RCC 7860 (cell line): ENCODE measurements around the gene PTPRE.
A peak's percentile ranks its signal among the peaks of the same experiment; 100 is the strongest.
"Not testable (repeated sequence)": the region's sequence is repeated elsewhere in the genome, so short reads cannot be mapped to it uniquely, and the experiment has no call there.

Source experiments
- DNase-seq: peaks from one replicate; pipeline ENCODE4 v3.0.0-alpha.2; 2015; ENCODE audit warnings: low spot score
- FAIRE-seq: peaks from 2 replicates; lab custom pipeline; 2012; peaks lifted over from hg19 to GRCh38; lab: Jason Lieb, UNC

Gene PTPRE

DNA sequence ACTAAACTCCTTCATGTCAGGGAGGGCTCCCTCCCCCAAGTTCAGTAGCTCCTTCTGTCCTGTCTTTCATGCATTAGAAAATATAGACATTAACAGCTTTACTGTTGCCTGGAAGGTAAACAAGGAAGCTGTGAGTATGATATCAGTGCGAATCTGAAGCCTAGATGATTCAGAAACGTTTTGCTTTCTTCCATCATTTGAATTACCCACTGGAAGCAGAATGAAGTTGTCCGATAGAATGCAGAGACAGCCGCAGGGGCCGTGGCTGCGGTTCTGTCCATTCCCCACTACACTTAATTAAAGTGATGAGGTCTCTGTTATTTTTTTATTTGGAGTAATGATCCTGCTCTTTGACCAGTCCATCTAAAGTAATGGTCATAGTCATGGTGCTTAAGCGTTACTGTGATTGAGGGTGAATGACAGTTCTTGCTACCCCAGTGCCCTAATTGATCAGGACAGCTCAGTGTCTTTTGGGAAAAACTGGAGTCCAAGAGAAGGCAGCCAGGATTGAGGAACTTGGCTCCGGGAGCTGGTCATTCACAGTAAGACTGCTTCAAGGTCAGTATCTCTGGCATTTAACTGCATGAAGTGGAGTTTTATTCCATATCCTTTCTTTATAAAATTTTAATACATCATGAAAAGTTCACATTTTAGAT, 69.9 kb downstream of the PTPRE start:
- FAIRE-seq, result peak; percentile 16

DNA sequence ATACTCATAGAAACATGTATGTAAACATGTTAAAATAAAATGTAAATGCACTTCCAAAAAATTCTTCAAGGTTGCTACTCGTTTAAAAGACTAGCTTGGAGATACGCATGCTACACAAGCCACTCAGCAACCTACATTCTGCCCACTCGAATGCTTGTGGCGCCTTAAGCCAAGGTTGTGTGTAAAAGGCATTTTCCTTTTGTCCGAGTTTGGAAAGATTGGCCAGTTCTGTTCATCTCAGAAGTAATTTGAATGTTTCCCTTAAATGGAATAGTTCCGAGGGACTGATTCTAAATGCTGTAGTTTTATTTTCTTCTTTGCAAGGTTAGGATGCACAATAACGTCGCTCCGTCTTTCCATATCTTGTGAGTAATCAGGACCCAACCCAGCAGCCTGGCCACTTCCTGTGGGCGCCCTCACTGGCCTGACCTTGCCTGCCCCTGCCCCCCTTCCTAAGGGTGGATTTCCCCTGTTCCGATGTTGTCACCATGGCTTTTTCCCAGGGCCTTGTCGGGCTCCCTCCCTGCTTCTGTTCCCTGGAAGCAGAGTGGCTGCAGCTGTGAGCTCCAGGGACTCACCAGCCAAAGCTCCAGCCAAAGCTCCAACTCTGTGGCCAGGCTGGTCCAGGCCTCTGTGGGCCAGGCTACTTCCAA, 70.6 kb downstream of the PTPRE start:
- FAIRE-seq, result peak; percentile 92
- peak; percentile 89 for DNase-seq

More for the DNA sequence above, 69.9 kb downstream of the PTPRE start:
- DNase-seq, result peak; percentile 53

DNA sequence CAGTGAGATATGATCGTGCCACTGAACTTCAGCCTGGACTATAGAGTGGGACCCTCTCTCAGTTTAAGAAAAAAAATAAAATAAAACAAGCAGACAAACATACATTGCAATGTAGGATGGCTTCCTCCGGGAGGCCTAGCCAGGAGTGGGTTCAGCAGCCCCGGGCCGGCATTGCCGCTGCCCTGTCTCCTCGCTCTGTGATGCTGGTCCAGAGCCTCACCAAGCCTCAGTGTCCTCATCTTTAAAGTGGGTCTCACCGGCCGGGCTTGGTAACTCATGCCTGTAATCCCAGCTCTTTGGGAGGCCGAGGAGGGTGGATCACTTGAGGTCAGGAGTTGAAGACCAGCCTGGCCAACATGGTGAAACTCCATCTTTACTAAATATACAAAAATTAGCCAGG, 71.6 kb downstream of the PTPRE start:
- FAIRE-seq (no peak), DNase-seq (no peak)

DNA sequence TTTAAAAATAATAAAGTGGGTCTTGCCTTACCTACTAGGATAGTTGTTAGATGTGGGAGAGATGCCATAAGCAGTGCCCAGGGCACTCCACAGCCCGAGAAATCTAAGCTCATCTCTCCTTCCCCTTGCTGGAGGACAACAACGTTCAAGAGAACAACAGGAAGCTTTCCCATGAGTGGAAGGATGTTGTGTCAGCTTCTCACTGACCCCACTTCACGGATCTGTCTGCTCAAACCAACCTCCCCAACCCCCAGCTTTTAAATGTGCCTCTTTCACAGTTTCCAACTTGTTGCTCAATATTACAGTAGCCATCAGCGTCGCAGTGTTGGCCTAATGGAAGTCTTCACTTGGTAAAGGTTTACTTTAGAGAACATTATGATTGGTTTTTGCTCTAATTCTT, 72.1 kb downstream of the PTPRE start:
- FAIRE-seq (no peak), DNase-seq (no peak)

DNA sequence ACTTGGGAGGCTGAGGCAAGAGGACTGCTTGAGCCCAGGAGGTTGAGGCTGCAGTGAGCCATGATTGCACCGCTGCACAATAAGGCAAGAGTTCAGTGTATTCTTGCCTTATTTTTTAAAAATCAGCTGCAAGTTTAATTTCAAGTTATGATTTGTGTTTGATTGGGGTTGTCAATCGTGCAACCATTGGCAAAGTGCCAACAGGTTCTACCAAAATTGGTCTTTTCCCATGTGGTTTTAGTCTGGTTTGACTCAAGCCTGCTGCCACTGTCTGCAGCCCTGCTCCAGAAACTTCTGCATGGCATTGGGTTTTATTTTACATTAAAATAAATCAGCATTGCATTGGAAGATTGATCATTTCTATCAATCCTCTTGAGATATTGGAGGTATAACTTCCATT, 72.7 kb downstream of the PTPRE start:
- no peak for FAIRE-seq
- DNase-seq, result no peak

DNA sequence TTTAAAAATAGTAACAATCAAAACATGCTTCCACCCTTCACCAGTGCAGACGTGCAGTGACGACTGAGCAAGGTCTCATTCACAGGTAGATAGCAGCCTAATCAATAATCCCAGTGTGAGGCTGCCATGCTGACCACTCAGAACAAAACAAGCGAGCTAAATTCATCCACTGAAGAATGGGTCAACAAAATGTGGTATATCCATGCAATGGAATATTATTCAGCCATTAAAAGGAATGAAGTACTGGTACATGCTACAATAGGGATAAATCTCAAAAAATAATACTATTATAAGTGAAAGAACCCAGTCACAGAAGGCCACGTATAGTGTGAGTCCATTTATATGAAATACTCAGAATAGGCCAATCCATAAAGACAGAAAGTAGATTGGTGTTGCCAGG, 74.0 kb downstream of the PTPRE start:
- FAIRE-seq, result no peak
- DNase-seq, result no peak

DNA sequence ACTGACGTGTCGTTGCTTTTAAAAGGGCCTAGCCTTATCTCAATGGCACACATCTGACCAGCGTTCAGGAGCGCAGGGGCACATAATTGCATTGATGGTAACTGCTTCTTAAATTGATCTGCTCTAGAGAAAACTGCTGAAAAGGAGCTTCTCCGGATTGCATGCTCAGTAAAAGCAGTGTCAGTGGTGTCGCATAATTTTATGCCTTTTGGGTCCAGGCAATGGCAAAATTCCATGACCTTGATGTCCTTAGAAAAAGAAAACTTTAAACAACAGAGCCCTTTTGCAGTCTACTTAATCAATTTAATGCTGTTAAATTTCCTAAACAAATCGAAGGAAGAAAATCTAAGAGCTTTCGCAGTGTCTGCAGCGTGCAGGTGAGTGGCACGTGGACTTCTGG, 75.7 kb downstream of the PTPRE start:
- FAIRE-seq, result no peak
- no peak for DNase-seq

DNA sequence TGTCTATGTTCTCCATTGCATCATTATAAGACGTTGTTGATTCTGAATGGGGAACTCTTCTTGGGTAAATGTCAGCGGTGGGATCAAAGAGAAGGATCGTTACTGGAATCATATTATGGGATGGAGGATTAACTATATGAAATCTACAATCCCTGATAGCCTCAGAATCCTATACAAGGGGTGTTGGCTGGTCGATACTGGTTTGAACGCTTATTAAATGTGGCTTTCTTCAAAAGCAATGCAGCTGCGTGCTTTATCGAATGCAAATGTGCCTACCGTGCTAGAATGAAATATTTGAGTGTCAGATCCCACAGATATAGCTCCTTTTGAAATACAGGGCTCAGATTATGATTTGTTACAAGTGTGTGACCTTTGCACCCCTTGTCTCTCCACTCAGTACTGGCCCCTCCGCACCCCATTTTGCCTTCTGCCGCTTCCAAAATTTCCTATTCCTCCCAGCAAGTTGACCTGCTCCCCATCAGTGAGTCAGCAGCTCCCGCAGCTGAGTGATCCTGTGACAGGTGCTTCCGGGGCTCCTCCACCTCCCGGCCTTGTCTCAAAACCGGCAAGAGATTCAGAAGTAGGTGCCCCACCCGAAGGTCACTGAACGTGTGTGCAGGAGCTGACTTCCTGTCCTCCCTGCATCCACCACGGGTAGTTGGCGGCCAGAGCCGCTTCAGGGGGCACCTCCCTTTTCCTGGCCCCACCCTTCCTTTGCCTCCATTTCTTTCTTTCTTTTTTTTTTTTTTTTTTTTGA, 76.6 kb downstream of the PTPRE start:
- FAIRE-seq (no peak), DNase-seq (no peak)

DNA sequence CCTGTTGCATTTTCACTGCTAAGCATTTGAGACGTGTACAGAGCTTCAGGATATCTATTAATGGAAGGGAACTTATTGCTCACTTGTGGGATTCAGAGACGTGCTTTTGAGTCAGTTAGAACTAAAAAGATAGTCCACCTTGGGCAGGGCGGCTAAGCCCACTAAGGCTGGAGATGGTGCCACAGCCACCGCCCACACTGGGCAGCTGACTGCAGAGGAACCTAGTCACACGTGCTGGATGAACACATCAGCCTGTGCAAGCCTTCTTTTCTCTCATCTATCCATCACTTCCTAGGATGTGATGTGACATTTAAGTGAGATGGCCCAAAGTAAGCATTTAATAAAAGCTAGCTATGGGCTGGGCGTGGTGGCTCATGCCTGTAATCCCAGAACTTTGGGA, 78.0 kb downstream of the PTPRE start:
- no peak for FAIRE-seq
- no peak for DNase-seq

DNA sequence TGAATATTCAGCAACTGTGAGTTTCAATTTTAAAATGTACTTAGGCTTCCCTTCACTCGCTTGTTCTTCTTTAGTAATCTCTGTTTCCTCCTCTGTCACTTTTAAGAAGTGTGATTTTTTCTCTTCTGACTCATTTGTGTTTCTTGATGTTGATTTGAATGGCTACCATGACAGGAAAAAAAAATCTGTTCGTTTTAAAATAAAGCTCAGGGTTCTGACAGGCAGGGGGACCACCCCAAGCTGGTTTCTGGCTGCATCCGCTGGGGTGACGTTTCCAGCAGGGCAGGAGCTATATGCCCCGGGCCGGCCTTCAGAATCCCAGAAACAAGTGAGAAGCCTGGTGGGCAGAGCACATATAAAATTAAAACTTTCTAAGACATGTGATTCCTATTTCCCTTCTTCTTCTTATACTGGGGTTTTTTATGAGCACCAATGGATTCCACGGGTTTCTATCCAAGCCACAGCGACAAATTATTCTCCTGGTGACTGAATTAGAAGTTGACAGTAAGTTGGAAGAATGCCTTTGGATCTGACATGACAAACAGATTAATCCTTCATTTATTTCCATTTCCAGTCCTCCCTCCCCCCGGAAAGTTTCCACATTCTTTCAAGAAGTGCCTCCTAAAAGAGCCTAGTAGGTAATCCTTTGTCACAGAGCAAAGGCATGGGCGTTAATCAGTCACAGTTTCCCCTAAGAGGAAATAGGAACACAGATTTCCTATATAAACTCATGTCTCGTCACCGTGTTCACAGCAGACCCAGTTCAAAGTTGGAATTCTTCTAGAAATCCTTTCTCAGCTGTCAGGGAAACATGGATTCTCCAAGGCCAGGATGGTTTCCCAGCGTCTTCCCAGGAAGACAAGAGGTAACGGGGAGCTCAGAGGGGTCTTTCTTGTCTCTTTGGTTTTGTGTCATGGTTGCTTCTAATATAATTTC, 79.9 kb downstream of the PTPRE start:
- peak; percentile 30 for DNase-seq
- peak; percentile 64 for FAIRE-seq

DNA sequence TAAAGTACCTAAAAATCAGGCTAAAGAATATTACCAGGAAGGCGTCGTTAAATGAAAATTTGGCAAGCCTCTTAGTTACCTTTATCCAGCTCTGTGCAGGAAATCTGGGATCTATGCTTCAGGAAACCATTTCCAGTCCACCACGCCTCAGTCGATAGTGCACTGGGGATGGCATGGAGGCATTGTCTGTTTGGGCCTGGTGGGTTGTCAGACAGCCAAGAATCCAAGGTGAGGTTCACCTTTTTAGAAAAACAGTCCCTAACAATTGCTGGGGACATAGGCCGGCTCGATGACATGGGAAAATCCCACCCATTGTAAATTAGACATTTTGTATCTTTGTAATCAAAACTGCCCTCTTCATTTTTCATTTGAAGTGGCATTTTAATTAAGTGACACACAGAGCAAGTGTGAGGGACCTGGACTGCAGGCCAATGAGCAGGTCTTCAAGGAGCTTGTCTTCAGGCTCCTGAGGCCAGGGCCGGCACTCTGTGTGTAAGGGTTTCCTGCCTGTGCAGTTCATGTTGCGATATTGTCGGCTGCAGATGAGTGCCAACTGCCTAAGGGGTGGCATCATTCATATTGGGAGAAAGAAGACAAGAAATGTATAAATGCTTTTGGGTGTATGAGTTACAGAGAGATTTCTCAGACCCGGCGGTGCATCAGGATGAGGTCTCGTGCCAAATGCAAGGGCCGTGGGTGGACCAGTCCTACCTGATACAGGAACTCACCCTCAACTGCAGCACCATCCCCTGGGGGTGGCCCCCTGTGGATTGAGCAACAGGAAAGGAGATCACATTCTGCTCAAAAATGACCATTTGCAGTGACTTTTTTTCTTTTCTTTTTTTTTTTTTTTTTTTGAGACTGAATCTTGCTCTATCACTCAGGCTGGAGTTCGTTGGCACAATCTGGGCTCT, 80.8 kb downstream of the PTPRE start:
- DNase-seq (no peak), FAIRE-seq (no peak)

DNA sequence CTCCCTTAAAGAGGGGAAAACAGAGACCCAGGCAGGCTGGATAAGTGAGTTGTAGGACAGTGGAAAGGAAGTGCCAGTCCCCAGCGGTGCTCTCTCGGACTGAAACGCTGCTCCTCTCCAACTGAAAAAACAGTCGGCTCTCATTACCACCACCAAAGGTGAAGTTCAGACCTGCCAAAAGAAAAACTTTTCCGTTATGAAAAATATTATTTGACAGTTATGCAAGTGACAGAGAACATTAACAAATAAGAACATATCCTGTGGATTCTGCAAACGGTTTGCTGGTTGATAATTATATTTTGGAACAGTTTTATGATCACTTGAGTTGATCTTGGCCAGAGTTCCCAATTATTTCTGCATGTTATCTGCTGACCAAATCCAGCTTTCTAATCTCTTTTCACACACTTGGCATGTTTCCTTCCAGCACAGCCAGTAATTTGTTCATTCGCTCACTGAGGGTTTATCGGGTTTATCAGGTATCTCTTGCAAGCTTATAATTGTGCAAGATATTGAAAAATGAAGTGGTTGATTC, 82.6 kb downstream of the PTPRE start:
- FAIRE-seq (no peak), DNase-seq (no peak)

DNA sequence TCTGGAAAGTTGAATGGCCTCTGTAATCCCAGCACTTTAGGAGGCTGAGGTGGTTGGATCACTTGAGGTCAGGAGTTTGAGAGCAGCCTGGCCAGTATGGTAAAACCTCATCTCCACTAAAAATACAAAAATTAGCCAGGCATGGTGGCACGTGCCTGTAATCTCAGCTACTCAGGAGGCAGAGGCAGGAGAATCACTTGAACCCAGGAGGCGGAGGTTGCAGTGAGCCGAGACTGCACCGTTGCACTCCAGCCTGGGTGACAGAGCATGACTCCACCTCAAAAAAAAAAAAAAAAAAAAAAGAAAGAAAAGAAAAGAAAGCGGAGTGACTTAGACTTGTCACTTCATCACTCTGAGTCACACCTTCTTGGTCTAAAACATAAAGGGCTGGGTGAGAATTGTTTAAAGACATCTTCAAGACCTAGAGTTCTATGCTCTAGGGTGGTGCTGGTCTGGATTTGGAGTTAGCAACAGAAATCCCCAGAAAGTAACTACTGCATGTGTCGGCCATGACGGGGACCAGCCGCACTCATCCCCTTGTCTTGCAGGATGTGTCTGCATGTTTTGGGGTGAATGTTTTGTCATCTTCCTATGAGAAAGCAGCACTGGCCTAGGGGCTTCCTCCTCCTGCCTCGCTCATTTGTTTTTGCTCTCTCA, 83.4 kb downstream of the PTPRE start:
- FAIRE-seq, result not testable (repeated sequence)
- DNase-seq, result peak; percentile 88

DNA sequence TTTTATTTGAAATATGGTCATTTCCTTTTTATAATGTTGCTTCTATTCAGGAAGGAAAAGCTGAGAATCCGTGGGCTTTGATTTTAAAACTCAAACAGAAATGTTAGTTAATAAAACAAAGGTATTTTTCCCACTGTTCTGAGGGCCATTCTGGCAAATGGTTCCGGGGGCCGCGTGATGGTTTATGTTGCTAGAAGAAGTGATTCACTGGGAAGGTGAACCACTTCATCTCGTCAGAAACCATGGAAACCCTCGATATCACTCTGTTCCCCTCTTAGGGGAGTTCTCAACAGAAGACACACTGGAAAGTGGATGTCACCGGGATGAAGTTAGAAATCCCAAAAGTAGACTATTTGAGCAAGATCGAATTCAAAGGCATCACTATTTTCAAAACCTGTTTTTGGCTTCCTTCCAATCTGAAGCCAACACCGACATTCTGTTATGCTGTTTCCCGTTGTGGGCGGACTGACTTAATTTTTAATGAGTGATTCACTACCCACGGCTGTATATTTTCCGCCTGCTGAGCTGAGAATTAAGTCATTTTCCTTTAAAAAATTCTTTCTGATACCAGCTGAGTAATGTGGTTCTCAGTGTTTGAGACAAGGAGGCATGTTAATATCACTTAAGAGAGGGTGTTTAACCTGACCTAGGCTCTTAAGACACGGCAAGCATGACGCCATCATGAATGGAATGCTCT, 84.1 kb downstream of the PTPRE start:
- FAIRE-seq, result peak; percentile 98
- peak; percentile 98 for DNase-seq

DNA sequence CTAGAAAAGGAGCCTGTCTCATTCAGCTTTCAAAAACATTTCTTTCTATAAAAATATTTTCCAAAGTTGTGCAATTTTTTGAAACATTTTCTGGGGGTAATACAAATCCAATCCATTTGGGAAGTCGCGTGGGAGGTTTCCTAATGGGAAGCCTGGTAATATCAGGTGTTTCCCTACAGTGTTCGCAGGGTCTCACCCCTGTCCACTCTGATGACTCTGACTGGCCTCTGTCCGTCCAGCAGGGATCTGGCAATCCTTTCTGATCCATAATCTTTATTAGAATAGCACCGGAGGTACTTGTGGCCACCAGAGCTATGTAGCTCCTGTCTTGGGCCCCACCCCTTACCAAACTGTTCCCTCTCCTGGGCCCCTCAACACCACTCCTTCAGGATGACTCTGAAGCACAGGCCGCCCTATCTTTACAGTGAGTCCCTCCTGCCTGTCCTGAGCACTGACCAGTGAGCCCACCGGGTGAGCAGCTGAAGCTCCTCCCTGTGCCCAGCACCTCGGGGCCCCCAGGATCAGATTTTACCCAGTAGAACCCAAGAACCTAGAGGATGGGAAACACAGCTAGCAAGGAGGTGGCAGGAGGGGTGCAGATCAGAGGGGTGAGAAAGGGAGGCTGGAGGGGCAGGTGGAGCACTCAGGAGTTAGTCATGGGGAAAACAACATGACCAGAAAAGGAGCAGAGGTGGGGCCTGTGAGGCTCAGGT, 84.8 kb downstream of the PTPRE start:
- FAIRE-seq, result no peak

DNA sequence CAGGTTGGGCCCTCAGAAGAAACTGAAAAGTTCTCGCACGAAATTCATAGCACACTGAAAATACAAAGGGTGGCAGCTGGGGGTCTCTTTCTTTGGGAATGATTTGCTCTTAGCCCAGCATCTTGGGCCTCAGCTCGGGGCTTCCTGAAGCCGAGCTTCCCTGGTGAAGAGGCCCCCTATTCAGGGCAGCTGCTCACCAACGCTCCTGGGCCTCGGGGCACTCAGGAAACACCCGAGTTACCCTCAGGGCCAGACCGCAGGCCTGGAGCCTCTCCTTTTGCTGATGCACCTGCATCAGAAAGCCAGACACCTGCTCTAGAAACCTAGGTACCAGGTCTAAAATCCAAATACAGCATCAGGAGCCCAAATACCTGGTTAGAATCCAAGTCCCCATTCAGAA, 85.5 kb downstream of the PTPRE start:
- no peak for FAIRE-seq
- no peak for DNase-seq

More for the DNA sequence above, 84.8 kb downstream of the PTPRE start:
- DNase-seq, result no peak

DNA sequence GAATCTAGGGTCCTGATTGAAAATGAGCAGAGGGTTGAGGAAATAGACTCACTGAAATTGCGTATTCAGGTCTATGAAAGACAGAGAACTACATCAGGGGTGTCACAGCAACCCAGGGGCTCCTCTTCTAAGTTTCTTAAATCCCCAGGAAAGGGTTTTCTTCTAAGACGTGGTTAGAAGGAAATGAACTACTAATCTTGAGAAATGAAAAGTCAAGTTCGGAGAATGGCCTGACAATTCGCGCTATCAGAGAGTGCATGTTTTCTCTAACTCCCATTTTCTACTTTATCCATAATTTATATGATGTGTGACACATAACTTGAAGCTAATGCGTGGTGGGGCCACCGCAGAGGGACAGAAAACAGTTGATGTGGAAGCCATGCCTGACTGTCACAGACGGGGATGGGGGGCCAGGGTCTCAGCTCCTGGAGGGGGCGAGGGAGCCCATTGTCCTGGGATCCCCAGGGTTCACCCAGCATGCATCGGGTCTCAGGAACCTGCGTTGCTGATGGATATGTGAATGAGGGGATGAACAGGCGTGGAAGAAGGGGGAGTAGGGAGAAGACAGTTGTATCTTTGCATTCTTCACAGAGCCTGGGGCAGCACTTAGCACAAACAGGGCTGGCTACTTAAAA, 86.3 kb downstream of the PTPRE start:
- no peak for DNase-seq
- no peak for FAIRE-seq
